ENCODE data around the gene RCHY1.
"Not testable (repeated sequence)": the region's sequence is repeated elsewhere in the genome, so short reads cannot be mapped to it uniquely, and the experiment has no call there.

RCHY1 gene

GRCh38 chr4:75514131-75514948 is at the start of gene RCHY1, which contains the start of gene THAP6:
RCHY1 (minus strand) TSS chr4:75514403; CDS start chr4:75514286, 117 bp downstream.
THAP6 (plus strand) TSS chr4:75514473; CDS start chr4:75515453, 980 bp downstream.
- peak; percentile 94 for DNase-seq

DNA sequence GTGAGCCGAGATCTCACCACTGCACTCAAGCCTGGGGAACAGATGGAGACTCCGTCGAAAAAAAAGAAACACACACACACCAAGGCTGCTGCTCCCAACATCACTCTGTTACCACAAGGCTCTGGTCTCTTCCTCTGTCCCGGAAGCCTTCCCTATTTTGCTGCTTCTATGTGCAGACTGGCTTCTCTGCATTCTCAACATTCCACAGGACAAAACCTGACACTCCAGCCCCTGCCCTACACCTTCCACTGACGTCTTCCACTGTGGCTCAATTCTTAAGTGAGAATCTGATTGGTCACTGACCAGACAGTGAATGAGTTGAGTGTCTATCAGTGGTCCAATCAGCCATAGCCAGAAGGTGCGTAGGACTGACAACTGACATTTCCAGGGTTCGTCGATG is 47.6 kb upstream of the RCHY1 start:
- DNase-seq: no peak

DNA sequence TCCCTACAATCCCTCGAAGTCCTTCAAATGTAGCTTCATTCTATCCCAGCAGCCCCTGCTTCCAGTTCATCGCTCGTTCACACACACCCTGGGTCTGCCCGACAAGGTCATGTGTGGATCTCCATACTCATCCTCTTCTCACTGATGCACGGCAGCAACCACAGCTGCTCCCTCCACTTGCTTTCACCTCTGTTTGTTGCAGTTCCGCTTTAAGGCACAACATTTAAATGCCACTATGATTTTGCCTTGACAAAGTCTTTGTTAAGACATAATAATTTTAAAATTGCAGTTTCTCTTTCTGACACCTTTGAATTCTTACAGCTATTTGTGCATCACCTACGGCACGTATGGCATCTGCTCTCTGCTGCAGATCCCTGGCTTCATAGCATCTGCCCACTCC is 43.5 kb upstream of the RCHY1 start:
- no peak for DNase-seq

DNA sequence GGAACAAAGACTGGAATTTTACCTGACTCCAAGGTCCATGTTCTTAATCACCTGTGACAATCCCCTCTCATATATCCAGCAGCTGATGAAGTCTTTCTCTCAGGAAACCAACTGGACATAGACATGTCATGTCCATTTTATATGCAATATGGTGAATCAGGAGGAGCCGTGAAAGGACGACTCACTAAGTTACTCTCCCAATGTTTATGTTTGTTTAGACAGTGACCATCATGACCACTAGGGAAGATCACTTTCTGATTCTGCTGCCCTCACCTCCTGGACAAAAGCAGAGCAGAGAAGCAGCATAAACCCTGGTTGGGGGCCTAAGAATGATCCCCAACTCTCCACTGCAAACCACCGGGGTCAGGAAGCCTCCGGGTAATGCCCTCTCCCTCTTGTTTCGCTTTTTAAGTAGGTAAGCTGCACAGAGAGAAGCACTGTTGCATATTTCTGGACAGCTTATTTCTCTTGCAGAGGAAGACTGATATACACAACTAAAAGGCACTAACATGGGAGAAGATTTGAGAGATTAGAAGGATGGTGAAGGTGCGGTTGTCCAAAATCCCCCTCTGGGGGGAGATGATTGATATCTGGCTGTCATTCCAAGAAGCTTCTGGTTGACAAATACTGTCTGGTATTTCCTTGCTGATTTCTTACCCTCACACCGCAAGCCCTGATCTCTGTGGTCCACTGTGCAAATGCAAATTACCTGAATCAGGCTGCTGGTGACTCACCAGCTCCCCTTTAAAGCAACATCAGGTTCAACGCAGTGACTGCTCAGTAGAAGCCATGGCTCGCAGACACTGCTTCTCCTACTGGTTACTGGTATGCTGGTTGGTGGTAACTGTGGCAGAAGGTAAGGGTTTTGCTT is 41.3 kb upstream of the RCHY1 start, which contains the start of gene ODAPH:
TSS of gene ODAPH (plus strand) at position 773 of the 871 bp plus-strand sequence. CDS start at position 790, 17 bp downstream.
- DNase-seq: peak; percentile 77

GRCh38 chr4:75552452-75552851 is 38.2 kb upstream of the RCHY1 start:
- no peak for DNase-seq

DNA sequence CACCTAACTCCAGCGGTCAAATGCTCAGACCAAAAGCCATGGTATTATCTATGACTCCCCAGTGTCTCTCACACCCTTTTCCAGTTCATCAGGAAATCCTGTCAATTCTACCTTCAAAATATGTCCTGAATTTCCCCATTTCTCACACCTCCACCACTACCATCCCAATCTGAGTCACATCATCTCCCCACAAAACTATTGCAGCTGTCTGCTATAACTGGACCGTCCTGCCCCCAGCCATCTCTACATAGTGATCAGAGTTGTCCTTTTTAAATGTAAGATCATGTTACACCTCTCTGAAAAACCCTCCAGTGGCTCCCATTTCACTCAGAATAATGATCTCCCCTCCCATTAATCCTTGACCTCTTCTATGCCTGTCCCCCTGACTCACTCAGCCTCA is 34.8 kb upstream of the RCHY1 start:
- DNase-seq: no peak

DNA sequence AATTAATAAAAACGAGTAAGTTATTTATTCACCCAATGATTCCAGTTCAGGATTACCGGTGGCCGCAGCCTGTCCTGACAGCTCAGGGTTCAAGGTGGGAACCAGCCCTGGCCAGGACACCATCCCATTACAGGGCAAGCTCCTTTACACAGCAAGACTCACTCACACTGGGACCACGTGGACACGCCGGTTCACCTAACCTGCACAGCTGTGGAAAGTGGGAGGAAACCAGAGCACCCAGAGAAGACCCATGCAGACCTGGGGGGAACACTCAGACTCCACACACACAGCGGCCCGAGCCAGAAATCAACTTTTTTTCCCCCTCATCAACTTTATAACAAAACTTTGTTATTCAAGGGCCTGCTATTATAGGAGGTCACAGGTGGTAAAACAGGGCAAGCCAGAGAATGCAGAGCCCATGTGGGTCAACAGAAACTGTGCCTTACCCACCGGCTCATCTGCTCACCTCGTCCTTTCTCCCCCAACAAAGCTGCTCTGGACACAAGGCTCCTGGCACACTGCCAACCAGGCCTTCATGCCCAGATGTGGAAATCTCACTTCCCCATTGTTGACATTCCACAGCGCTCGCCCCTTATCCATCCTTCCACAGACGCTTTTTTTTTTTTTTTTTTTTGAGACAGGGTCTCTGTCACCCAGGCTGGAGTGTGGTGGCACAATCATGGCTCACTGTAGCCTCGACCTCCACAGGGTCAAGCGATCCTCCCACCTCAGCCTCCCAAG is 33.6 kb upstream of the RCHY1 start:
- no peak for DNase-seq

DNA sequence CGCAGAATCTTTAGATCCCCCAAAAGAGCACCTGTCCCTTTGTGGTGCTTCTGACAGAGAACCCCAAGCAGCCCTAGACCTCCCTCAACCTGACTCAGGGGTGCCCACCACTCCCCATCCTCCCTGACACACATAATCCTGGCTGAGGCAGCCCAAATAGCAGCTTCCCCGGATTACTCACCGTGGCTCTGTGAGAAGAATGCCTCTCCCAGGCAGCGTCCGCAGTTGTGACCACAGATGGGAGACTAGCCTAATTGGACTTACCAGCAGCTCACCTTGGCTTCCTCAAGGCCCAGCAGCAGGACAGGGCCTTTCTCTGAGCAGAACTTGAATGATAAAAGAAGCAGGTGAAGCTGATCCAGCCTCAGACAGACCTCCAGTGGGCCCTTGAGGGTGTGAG is 31.3 kb upstream of the RCHY1 start:
- peak; percentile 33 for DNase-seq

- no peak for DNase-seq
Measured at GRCh38 chr4:75544870-75545269, 30.7 kb upstream of the RCHY1 start.

DNA sequence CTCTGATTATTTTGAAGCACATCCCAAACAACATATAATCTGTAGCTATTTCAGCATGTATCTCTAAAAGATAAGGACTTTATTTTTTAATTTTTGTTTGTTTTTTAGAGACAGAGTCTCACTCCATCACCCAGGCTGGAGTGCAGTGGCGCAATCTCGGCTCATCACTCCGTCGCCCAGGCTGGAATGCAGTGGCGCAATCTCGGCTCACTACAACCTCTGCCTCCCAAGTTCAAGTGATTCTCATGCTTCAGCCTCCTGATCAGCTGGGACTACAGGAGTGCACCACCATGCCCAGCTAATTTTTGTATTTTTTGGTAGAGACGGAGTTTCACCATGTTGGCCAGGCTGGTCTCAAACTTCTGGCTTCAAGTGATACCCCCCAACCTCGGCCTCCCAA is 30.0 kb upstream of the RCHY1 start:
- peak; percentile 22 for DNase-seq

- DNase-seq: peak; percentile 83
Measured at GRCh38 chr4:75542824-75543223, 28.6 kb upstream of the RCHY1 start.

DNA sequence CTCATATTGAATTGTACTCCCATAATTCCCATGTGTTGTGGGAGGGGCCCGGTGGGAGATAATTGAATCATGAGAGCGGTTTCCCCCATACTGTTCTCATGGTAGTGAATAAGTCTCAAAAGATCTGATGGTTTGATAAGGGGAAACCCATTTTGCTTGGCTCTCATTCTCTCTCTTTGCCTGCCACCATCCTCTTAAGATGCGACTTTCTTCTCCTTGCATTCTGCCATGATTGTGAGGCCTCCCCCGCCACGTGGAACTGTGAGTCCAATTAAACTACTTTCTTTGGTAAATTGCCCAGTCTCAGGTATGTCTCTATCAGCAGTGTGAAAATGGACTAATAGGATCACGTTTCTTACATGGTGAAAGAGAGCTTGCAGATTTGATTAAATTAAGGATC is 23.1 kb upstream of the RCHY1 start:
- not testable (repeated sequence) for DNase-seq

- DNase-seq: not testable (repeated sequence)
Measured at GRCh38 chr4:75533926-75534325, 19.7 kb upstream of the RCHY1 start.

DNA sequence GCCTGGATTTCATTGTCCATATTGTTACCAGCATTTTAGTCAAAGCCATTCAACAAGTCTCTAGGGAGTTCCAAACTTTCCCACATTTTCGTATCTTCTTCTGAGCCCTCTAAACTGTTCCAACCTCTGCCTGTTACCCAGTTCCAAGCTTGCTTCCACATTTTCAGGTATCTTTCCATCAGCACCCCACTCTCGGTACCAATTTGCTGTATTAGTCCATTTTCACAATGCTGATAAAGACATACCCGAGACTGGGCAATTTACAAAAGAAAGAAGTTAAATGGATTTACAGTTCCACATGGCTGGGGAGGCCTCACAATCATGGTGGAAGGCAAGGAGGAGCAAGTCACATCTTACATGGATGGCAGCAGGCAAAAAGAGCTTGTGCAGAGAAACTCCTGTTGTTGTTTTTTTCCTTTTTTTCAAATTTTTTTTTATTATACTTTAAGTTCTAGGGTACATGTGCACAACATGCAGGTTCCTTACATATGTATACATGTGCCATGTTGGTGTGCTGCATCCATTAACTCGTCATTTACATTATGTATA is 19.2 kb upstream of the RCHY1 start:
- DNase-seq: not testable (repeated sequence)

- not testable (repeated sequence) for DNase-seq
Measured at GRCh38 chr4:75531536-75532143, 17.4 kb upstream of the RCHY1 start.

DNA sequence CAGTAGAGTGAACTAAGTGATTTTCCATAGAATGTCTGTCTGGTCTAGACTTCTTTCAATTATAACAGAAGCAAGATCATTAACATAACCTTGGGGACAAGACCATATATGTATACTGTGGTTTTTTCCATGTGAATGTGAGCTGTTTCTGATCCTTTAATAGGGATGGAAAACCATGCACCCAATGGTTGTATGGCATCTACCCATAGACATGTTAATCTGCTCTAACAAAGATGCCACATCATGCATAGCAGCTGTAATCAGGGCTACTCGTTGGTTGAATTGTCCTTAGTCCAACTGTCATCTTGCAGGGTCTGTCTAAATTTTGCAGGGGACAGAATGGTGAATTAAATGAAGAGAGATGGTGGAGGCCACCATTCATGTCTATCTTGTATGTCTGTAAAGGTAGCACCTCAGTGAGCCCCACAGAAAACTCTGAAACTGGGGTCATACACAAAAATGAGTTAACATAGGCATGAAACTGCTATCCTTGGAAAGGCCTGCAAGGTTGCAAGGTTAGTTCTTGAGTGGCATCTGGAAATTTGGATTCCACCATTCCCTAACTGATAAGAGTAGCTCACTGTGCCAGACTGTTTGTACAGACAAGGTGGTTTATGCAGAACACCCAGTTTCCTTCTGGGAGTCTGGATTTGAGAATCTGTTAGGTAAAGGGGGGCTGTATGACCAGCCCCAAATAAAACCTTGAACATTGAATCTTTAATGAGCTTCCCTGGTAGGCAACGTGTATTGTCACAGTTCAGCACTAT is 16.5 kb upstream of the RCHY1 start:
- DNase-seq: no peak

DNA sequence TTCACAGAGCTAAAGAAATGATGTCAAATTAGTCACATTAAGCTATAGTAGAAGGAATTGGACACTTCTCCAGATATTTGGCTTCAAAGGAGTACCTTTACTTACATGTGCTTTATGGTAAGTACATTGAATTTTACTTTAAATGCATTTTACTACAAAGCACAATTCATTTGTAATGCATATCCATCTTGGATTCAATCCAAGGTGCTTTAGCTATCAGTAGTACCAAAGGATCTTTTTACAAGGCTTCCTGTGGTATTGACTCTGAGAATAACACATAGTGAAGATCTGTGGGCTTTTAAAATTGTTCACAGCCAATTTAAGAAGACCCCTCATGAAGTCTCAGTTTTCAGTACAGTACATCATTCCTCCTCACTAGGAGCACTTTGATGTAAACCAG is 13.3 kb upstream of the RCHY1 start:
- no peak for DNase-seq

DNA sequence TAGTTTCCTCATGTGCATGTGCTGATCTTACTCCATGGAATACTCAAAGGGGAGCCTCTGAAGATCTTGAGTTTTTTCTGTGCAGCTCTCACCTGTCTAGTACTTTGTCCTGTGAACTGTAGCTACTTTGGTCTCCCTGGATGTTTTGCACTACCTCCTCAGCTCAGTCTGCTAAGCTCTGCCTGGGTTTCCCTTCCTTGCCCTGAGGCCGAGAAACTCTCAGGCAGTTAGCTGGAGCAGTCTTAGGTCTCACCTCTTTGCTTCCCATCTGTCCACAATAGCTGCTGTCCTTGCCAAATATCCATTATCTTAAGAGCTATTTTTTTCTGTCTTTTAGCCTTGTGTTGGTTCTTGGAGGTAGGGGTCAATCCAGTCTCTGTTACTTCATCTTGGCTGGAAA is 11.7 kb upstream of the RCHY1 start:
- no peak for DNase-seq

DNA sequence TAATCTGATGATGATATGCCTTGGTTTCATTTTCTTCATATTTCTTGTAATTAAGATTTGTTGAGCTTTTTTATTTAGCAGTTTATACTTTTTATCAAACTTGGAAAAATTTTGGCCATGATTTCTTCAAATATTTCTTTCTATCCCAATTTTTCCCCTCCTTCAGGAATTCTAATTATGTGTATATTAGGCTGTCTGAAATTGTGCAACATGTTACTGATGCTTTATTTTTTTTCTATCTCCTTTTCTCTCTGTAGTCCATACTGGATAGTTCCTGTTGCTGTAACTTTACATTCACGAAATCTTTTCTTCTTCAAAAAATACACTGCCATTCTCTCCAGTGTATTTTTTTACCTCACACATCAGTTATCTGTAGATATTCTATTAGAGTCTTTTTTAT is 10.9 kb upstream of the RCHY1 start:
- DNase-seq: no peak

DNA sequence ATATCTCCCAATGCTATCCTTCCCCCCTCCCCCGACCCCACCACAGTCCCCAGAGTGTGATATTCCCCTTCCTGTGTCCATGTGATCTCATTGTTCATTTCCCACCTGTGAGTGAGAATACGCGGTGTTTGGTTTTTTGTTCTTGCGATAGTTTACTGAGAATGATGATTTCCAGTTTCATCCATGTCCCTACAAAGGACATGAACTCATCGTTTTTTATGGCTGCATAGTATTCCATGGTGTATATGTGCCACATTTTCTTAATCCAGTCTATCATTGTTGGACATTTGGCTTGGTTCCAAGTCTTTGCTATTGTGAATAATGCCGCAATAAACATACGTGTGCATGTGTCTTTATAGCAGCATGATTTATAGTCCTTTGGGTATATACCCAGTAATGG is 5.2 kb upstream of the RCHY1 start:
- not testable (repeated sequence) for DNase-seq

GRCh38 chr4:75516144-75516543 is 1.9 kb upstream of the RCHY1 start:
- DNase-seq: no peak

Measured in NCI-H226 (cell line).